Activated CD8-positive, alpha-beta memory T cell treated with anti-CD3 and anti-CD28 coated beads, Interleukin-2, amount 50 U/mL, for 24 hours (primary cell): Measurements from ENCODE around the gene NDUFS1.
"Not testable (repeated sequence)": the region's sequence is repeated elsewhere in the genome, so short reads cannot be mapped to it uniquely, and the experiment has no call there.

ENCODE experiments used
- DNase-seq: peaks from one replicate; pipeline ENCODE4 v3.0.0-alpha.2; 2020; ENCODE audit errors: extremely low read depth

NDUFS1 gene

GRCh38 chr2:206098471-206098870 lies 60.8 kb downstream of the NDUFS1 start:
- no peak for DNase-seq

GRCh38 chr2:206096876-206097275 lies 62.4 kb downstream of the NDUFS1 start:
- DNase-seq: no peak

- DNase-seq: no peak
These were observed 63.5 kb downstream of the NDUFS1 start for GRCh38 chr2:206095536-206096332.

GRCh38 chr2:206092297-206092696 lies 66.9 kb downstream of the NDUFS1 start:
- no peak for DNase-seq

- DNase-seq: no peak
These were observed 71.0 kb downstream of the NDUFS1 start for GRCh38 chr2:206088248-206088647.

- DNase-seq: no peak
These were observed 72.4 kb downstream of the NDUFS1 start for GRCh38 chr2:206086716-206087350.

- peak; percentile 60 for DNase-seq
These were observed 73.3 kb downstream of the NDUFS1 start, which contains the start of gene INO80D for GRCh38 chr2:206085742-206086445. Gene INO80D, minus strand, starts transcription at chr2:206086174. Its CDS starts 23,158 bp downstream, at chr2:206063016.

- DNase-seq: no peak
These were observed 74.1 kb downstream of the NDUFS1 start for GRCh38 chr2:206084870-206085741.

- DNase-seq: no peak
These were observed 74.8 kb downstream of the NDUFS1 start for GRCh38 chr2:206084439-206084869.

GRCh38 chr2:206083602-206084438 lies 75.4 kb downstream of the NDUFS1 start:
- DNase-seq: no peak

GRCh38 chr2:206082298-206082843 lies 76.9 kb downstream of the NDUFS1 start:
- DNase-seq: no peak

GRCh38 chr2:206080927-206081326 lies 78.3 kb downstream of the NDUFS1 start:
- no peak for DNase-seq

GRCh38 chr2:206079699-206080465 lies 79.4 kb downstream of the NDUFS1 start:
- DNase-seq: no peak

GRCh38 chr2:206077879-206078278 lies 81.4 kb downstream of the NDUFS1 start:
- not testable (repeated sequence) for DNase-seq

- DNase-seq: no peak
These were observed 84.1 kb downstream of the NDUFS1 start for GRCh38 chr2:206075113-206075512.

GRCh38 chr2:206071807-206072206 lies 87.4 kb downstream of the NDUFS1 start:
- DNase-seq: no peak

GRCh38 chr2:206069417-206069816 lies 89.8 kb downstream of the NDUFS1 start:
- DNase-seq: no peak

- DNase-seq: no peak
These were observed 91.0 kb downstream of the NDUFS1 start for GRCh38 chr2:206068207-206068606.
